HAP-1 (cell line): Measurements from ENCODE around the gene NBAS.

Source experiments
- DNase-seq, 2 experiments: peaks; one replicate each; pipeline ENCODE4 v3.0.0-alpha.2; 2016 to 2020; ENCODE audit warnings: low spot score in 2 of 2
- H3K27me3 ChIP-seq: fragments of 250-450 bp; sonication (Bioruptor Pico); 2 replicates; pipeline ENCODE4 v1.5.1; 2020; ENCODE audit warnings: low read depth, mild to moderate bottlenecking, moderate library complexity
- H3K36me3 ChIP-seq: fragments of 250-450 bp; sonication (Bioruptor Pico); replicated peaks from 2 replicates; pipeline ENCODE4 v1.5.1; 2020; ENCODE audit warnings: mild to moderate bottlenecking
- H3K4me1 ChIP-seq: fragments of 250-450 bp; sonication (Bioruptor Pico); 2 replicates; pipeline ENCODE4 v1.5.1; 2020; ENCODE audit warnings: mild to moderate bottlenecking
- H3K4me3 ChIP-seq: fragments of 250-450 bp; sonication (Bioruptor Pico); 2 replicates; pipeline ENCODE4 v1.5.1; 2020; ENCODE audit warnings: mild to moderate bottlenecking, moderate library complexity
- H3K9me3 ChIP-seq: fragments of 250-450 bp; sonication (Bioruptor Pico); 2 replicates; pipeline ENCODE4 v1.5.1; 2020; ENCODE audit warnings: mild to moderate bottlenecking, moderate library complexity
- in situ Hi-C: fragments of 300-500 bp; cut with MboI; formaldehyde crosslinking; loops from 3 replicates; pipeline ENCODE4 v1.14.3; 2020; ENCODE audit warnings: low sequenced_read_pairs, inconsistent platforms, mixed read lengths

The NBAS gene

DNA sequence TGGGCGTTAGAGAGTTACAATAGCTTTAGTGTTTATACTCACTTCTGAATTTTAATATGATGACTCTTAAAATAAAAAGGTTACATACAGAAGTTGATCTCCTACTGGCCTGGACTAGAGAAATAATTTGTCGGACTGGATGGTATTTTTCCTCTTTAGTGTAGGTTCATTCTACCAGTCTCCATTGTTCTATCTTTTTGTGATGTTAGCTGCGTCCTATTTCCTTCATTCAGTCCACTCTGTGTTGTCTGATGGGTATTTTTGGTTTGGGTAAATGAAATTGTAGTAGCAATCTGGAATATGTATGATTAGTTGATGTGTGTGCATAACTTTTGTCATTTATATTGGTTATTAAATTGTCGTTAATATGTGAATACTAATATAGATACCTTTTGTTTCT lies 35.8 kb upstream of the NBAS start:
- Histone ChIP-seq H3K4me1 (peaks cover 4% of the 10 kb centered on the region), H3K36me3 (peaks cover 71% of the 10 kb centered on the region), H3K4me3 (no peak overlapping the region), H3K27me3 (no peaks in the 10 kb centered on the region), H3K9me3 (no peaks in the 10 kb centered on the region)
- in situ Hi-C loops = loop anchor here (25.0 kb wide), 1 partner anchor 660 kb away; no protein-coding TSS in a partner anchor
- no peak for DNase-seq

DNA sequence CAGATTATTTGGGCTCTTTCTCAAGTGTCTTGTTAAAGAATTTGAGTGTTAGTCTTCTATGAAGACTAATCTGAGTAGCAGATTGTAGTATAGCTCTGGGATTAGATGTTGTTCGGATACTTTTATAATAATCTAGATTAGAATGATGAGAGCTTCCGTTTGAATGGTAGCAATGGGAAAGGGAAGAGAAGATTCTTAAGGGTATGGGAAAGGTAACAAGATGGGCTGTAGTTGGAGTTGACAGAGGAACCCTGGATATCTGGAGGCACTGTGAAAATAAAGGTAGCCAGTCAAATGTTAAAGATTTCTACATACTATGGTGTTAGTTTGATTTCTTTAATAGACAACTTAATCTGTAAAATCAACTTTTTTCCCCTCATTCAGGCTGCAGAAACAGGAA lies 35.2 kb upstream of the NBAS start:
- Histone ChIP-seq H3K36me3 (peaks cover 65% of the 10 kb centered on the region), H3K4me1 (peaks cover 4% of the 10 kb centered on the region), H3K27me3 (no peaks in the 10 kb centered on the region), H3K4me3 (no peak overlapping the region), H3K9me3 (no peaks in the 10 kb centered on the region)
- in situ Hi-C loops = loop anchor here (25.0 kb wide), 1 partner anchor 659 kb away; no protein-coding TSS in a partner anchor
- DNase-seq = no peak

DNA sequence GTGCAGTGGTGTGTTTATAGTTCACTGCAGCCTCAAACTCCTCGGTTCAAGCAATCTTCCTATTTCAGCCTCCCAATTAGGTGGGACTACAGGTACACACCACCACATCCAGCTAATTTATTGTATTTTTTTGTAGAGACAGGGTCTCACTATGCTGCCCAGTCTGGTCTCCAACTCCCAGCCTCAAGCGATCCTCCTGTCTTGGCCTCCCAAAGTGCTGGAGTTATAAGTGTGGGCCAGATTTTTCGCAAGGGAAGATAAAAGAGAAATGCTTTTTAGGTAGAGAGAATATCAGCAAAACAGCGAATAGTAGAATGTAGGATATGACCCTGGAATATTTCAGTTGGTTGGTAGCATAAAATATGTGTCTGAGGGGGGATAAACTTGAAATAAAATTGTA lies 34.8 kb upstream of the NBAS start:
- Histone ChIP-seq H3K36me3 (peaks cover 61% of the 10 kb centered on the region), H3K27me3 (no peaks in the 10 kb centered on the region), H3K4me3 (no peak overlapping the region), H3K4me1 (peaks cover 4% of the 10 kb centered on the region), H3K9me3 (no peaks in the 10 kb centered on the region)
- in situ Hi-C loops = loop anchor here (25.0 kb wide), 1 partner anchor 659 kb away; no protein-coding TSS in a partner anchor
- DNase-seq = no peak

DNA sequence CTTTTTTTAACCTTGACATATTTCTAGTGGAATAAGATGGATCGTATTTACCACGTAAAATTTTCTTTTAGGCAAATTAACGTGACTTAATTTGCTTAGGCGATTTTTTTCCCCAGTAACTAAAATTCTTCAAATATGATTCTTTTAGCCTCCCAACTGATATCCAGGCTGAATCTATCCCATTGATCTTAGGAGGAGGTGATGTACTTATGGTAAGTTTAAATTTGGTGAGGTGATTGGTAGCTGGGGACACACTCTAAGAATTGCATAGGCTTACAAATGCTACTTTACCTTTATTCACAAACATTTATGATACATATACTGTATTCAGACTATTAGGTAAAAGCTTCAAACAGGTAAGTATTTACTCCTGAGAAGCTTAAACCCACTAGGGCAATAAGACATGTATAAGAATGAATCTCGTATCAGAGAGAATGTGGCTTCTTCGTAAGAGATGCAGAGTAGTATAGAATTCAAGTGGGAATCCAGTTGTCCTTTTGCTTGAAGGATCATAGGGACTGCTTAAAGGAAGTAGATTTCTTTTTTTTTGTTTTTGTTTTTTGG lies 34.3 kb upstream of the NBAS start:
- DNase-seq = no peak

DNA sequence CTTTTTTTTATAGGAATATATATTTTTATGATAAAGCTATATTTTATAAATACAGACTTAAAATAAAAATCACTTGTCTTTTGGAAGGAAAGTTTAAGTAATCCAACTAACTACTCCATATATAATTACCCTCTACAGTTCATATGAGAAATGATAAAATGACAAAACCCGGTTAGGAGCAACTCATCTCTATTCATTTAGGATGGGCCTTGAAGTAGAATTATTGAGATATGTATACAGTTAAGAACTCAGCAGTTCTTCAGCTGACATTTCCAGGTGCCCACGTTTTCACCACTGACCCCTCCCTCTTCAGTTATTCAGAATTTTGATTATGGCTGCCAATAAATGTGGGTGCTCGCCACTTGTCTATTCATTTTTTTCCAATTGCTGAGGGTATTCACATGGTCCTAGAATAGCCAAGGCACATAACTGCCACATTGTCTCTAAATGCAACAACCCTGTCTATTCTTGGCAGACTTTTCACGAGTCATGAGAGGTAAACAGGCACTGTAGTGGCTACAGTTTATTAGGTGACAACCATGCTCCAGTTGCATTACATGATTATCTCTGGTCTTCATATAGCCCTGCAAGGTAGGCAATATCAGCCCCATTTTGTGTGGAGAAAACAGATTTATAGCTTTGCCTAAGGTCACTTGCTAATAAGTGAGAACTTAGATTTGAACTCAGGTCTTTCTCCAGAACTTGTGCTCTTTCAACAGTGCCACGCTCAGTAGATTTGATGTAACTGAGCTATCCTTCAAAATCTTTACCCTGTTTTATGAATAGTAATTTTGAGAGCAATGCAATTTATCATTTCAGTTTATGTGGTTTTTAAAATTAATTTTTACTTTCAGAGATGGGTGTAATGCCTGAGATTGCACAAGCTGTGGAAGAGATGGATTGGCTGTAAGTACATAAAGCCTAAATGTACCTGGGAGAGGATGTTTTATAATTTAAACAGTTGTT lies 33.4 kb upstream of the NBAS start:
- H3K36me3 ChIP-seq = peaks cover 50% of the 10 kb centered on the region
- in situ Hi-C loops = loop anchor here (25.0 kb wide), 1 partner anchor 657 kb away; no protein-coding TSS in a partner anchor
- no peaks in the 10 kb centered on the region for H3K27me3 ChIP-seq
- DNase-seq = no peak
- H3K4me3 ChIP-seq = no peak overlapping the region
- peaks cover 4% of the 10 kb centered on the region for H3K4me1 ChIP-seq
- H3K9me3 ChIP-seq = no peaks in the 10 kb centered on the region

More for the DNA sequence above, 34.3 kb upstream of the NBAS start:
- Histone ChIP-seq H3K4me3 (no peak overlapping the region), H3K4me1 (peaks cover 4% of the 10 kb centered on the region), H3K9me3 (no peaks in the 10 kb centered on the region), H3K27me3 (no peaks in the 10 kb centered on the region), H3K36me3 (peaks cover 58% of the 10 kb centered on the region)
- in situ Hi-C loops = loop anchor here (25.0 kb wide), 1 partner anchor 658 kb away; no protein-coding TSS in a partner anchor

DNA sequence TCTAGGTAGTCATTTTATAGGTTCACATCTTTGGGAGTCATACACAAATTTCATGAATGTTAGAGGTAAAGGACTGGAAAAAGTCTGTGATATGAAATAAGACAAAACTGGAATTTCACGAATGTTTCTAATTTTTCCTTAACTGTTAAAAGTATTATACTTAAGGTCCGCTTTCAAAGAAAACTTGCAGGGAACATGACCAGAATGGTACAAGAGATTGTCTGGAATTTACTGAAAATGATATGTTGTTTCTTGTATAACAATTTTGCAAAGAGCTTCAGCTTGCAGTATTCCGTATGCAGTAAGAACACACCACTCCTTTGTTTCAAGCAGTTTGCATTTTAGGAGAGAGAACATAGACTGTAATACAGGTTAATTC lies 32.2 kb upstream of the NBAS start:
- no peak for DNase-seq
- Histone ChIP-seq H3K9me3 (no peaks in the 10 kb centered on the region), H3K4me3 (peak overlapping the region; percentile 83), H3K27me3 (no peaks in the 10 kb centered on the region), H3K4me1 (peaks cover 4% of the 10 kb centered on the region), H3K36me3 (peaks cover 39% of the 10 kb centered on the region)
- in situ Hi-C loops = loop anchor here (25.0 kb wide), 1 partner anchor 656 kb away; no protein-coding TSS in a partner anchor

DNA sequence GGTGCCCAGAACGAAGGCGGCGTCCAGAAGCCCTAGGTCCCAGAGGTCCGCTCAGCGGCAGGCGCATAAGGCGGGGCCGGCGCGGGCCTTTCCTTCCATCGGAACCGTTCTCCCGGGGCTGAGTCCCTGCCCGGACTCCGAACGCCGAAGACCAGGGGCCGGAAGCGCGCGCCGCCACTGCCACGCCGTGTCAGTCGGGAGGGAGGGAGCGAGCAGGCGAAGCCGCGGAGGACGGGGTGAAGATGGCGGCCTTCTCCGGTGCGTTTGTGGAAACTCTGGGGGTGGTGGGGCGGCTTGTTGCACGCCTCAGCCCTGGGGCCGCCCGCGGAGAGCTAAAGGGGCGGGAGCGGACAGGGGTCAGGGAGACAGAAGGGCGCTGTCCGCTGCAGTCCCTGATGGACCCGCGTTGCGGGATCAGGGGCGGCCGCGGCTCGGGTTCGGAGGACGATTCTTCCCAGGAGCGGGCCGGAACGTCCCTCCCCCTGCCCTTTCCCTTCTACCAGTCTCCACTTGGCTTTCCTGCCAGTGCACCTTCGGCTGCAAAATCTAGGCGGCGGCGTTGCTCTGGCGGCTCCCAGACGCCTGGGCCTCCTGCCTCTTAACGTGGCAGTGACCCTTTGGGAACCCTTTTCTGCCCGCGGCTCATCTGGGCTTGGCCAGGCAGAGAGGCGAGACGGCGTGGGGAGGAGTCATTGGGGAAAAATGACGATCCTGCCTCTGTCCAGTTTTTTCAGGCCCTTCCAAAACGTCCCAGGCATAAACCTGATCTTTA lies 30.7 kb upstream of the NBAS start, which contains the start of gene DDX1:
Gene DDX1 (plus strand): TSS at position 177 of the 772 bp plus-strand sequence. CDS start 66 bp downstream, at position 243.
- Histone ChIP-seq H3K27me3 (no peaks in the 10 kb centered on the region), H3K4me3 (peak within 1 kb of the TSS; percentile 83), H3K4me1 (peaks cover 4% of the 10 kb centered on the region), H3K36me3 (peaks cover 25% of the 10 kb centered on the region), H3K9me3 (no peaks in the 10 kb centered on the region)
- DNase-seq = peak; percentile 55 to 91
- in situ Hi-C loops = loop anchor here (25.0 kb wide), 1 partner anchor 655 kb away; no protein-coding TSS in a partner anchor

DNA sequence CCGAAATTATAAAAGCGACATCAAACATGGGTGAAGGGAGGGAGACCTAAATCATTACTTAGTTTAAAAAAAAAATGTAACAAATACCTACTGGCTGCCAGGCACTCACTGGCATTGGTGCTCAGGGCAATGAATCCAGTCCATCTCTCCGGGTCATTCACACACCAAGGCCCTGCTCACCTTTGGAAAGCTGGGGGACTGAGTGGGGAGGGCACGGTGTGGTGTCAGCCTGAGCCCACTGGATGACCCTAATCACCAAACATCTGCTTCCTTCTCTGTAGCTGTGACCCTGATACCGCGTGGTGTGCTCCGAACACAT lies 30.2 kb upstream of the NBAS start:
- no peak for DNase-seq
- Histone ChIP-seq H3K4me3 (peak overlapping the region; percentile 83), H3K9me3 (no peaks in the 10 kb centered on the region), H3K27me3 (no peaks in the 10 kb centered on the region), H3K4me1 (peaks cover 4% of the 10 kb centered on the region), H3K36me3 (peaks cover 19% of the 10 kb centered on the region)
- in situ Hi-C loops = loop anchor here (25.0 kb wide), 1 partner anchor 654 kb away; no protein-coding TSS in a partner anchor

DNA sequence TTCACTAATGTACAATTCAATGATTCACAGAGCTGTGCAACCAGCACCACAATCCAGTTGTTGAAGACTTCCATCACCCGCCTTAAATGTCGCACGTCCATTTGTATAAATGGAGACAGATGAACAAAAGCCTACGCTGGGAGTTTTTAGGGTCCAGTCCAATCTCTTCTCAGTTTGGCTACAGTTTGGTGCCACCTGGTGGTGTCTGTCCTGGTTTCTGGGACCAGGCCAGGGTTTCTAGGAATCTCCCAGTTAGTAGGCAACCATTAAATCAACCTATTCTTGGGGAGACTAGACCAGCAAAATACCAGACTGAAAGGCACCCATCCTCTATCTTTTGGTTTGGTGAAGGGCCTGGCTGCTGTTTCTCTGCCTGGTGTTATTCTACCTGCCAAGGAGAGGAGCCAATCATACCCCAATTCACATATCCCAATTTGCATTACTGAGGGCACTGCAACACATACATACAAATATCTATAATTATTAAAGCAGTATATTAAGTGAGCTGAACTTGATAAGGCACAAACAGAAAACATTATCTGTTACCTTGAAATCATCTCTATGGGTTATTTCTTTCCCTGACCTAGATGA lies 27.3 kb upstream of the NBAS start:
- H3K27me3 ChIP-seq = no peaks in the 10 kb centered on the region
- peaks cover 3% of the 10 kb centered on the region; the same call in 1 of the 2 replicates for H3K9me3 ChIP-seq
- H3K36me3 ChIP-seq = no peaks in the 10 kb centered on the region
- peak; percentile 58 to 80 for DNase-seq
- H3K4me1 ChIP-seq = peaks cover 4% of the 10 kb centered on the region
- in situ Hi-C loops = loop anchor here (25.0 kb wide), 1 partner anchor 651 kb away; no protein-coding TSS in a partner anchor
- no peak overlapping the region for H3K4me3 ChIP-seq

DNA sequence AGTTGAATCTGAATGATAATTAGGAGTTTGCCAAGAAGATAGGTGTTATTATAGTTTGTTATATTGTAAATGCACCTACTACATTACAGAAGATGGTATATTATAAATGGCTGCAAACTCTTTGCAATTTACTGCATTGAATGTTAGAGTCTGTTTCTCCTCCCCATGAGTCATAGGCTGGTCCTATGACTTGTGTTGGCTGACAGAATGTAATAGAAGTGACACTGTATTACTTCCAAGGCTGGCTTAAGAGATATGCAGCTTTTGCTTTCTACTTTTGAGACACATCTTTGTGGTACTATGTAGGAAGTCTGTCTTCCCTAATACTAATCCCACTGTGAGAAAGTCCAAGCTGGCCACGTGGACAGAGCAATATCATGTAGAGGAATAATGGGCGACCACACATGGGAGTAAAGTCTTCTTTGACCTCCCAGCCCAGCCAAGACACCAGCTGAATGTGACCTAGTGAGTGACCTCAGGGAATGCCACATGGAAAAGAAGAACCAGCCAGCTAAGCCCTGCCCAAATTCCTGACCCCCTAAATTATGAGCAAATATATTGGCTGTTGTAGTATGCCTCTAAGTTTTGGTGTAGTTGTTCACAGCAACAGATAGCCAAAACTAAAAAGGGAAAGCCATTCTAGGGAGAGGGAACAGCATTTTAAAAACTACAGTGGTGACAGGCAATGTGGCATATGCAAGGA lies 23.8 kb upstream of the NBAS start:
- H3K27me3 ChIP-seq = no peaks in the 10 kb centered on the region
- in situ Hi-C loops = loop anchor here (25.0 kb wide), 1 partner anchor 648 kb away; no protein-coding TSS in a partner anchor
- H3K36me3 ChIP-seq = no peaks in the 10 kb centered on the region
- no peak for DNase-seq
- H3K4me1 ChIP-seq = no peaks in the 10 kb centered on the region
- H3K9me3 ChIP-seq = peaks cover 3% of the 10 kb centered on the region; the same call in 1 of the 2 replicates
- H3K4me3 ChIP-seq = no peak overlapping the region

DNA sequence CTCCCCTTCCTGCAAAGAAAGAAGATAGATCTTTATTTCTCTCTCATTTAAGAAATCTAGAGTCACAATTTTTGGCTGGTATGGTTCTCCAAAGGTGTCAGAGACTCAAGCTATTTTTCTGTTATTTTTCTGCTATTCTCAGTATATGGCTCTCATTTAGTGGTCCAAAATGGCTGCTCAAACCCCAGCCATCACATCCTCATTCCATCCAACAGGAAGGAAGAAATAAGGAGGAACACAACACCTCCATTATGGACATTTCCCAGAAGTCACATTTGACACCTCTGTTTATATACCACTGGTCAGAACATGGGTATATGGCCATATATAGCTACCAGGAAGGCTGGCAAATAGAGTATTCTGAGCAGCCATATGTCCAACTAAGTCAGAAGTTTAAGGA lies 23.2 kb upstream of the NBAS start:
- no peaks in the 10 kb centered on the region for H3K4me1 ChIP-seq
- no peaks in the 10 kb centered on the region for H3K36me3 ChIP-seq
- H3K27me3 ChIP-seq = no peaks in the 10 kb centered on the region
- H3K9me3 ChIP-seq = peaks cover 3% of the 10 kb centered on the region; the same call in 1 of the 2 replicates
- DNase-seq = no peak
- no peak overlapping the region for H3K4me3 ChIP-seq
- in situ Hi-C loops = loop anchor here (25.0 kb wide), 1 partner anchor 647 kb away; no protein-coding TSS in a partner anchor

DNA sequence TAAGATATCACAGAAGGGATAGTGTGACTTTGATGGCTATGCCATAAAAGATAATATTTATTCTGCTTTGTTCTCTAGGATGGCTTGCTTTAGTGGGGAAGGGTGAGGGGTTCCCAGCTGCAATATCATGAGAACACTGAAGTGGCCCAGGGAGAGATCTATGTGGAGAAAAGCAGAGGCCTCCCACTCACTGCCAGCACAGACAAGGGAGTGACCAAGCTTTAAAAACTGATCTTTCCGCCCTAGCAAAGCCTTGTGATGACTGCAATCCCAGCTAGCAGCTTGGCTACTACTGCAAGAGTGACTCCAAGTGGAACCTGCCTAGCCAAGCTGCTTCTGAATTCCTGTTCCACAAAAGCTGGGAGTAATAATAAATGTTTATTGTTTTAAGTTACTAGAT lies 22.7 kb upstream of the NBAS start:
- H3K4me3 ChIP-seq = no peak overlapping the region
- H3K9me3 ChIP-seq = peaks cover 3% of the 10 kb centered on the region; the same call in 1 of the 2 replicates
- in situ Hi-C loops = loop anchor here (25.0 kb wide), 1 partner anchor 647 kb away; no protein-coding TSS in a partner anchor
- no peaks in the 10 kb centered on the region for H3K36me3 ChIP-seq
- no peak for DNase-seq
- no peaks in the 10 kb centered on the region for H3K4me1 ChIP-seq
- no peaks in the 10 kb centered on the region for H3K27me3 ChIP-seq
